H1 (cell line): ENCODE results near the gene SSH2. TPM values are rescaled to one million over a fixed set of nuclear protein-coding genes. Genes with fewer than 3 reads are reported as not detected.

Experiments
- BACH1 ChIP-seq: IDR thresholded peaks from 2 replicates; pipeline ENCODE4 v1.6.1; 2012; ENCODE audit warnings: low read length, improper control_type of control experiment
- PHF8 ChIP-seq: fragments of 200-600 bp; sonication (generic); conservative IDR thresholded peaks from 2 replicates; pipeline ENCODE4 v1.7.1; 2012; ENCODE audit warnings: low read depth, mild to moderate bottlenecking, inconsistent platforms, low read length, moderate library complexity
- SRF ChIP-seq: IDR thresholded peaks from 2 replicates; pipeline ENCODE4 v1.6.1; 2011; ENCODE audit warnings: mild to moderate bottlenecking, low read depth, low read length, moderate library complexity
- TEAD4 ChIP-seq: IDR thresholded peaks from 2 replicates; pipeline ENCODE4 v1.6.1; 2012; ENCODE audit warnings: low read depth, low read length, inconsistent platforms, mixed read lengths
- polyA plus RNA-seq, 7 experiments: library from polyadenylated mRNA; depleted of rRNA in 3 of 7; stranded (reverse) in 5 of 7; unstranded in 2 of 7; fragments of >200 nt in 5 of 7; fragments of 200-250 nt in 2 of 7; gene quantifications; 1 replicate in 5 of 7; 2 replicates in 1 of 7; 4 replicates in 1 of 7; pipeline versions ENCODE4 v1.2.1 to v1.2.3, GENCODE V29; 2011 to 2013; ENCODE audit warnings: missing spikeins in 2 of 7, mixed read lengths in 2 of 7
- total RNA-seq: library from RNA; stranded (reverse); fragmentation: NEBNext Ultra II Directional; extraction: Animal tissue kit (Norgen Biotek cat#: 25700); gene quantifications from 2 replicates; pipeline ENCODE4 v1.2.1, GENCODE V29; 2021

SSH2 gene
- total and polyA plus RNA-seq, 2 of the 8 experiments (the other 6 are each of a cell fraction or from before 2014, with no cell fraction given): 5.2 to 15.9 TPM

GRCh38 chr17:29744121-29744520 is 185.9 kb downstream of the SSH2 start (continued):
- no peak for TF ChIP-seq PHF8
- no peak for TF ChIP-seq SRF
- no peak for TF ChIP-seq TEAD4
- TF ChIP-seq BACH1: no peak
